TTC549 (cell line): Measurements from ENCODE around the gene SLAIN2.
A peak's percentile ranks its signal among the peaks of the same experiment; 100 is the strongest.
"Not testable (repeated sequence)": the region's sequence is repeated elsewhere in the genome, so short reads cannot be mapped to it uniquely, and the experiment has no call there.

ENCODE experiments used
- FAIRE-seq: peaks from 2 replicates; lab custom pipeline; 2012; peaks lifted over from hg19 to GRCh38; lab: Jason Lieb, UNC

Gene SLAIN2

DNA sequence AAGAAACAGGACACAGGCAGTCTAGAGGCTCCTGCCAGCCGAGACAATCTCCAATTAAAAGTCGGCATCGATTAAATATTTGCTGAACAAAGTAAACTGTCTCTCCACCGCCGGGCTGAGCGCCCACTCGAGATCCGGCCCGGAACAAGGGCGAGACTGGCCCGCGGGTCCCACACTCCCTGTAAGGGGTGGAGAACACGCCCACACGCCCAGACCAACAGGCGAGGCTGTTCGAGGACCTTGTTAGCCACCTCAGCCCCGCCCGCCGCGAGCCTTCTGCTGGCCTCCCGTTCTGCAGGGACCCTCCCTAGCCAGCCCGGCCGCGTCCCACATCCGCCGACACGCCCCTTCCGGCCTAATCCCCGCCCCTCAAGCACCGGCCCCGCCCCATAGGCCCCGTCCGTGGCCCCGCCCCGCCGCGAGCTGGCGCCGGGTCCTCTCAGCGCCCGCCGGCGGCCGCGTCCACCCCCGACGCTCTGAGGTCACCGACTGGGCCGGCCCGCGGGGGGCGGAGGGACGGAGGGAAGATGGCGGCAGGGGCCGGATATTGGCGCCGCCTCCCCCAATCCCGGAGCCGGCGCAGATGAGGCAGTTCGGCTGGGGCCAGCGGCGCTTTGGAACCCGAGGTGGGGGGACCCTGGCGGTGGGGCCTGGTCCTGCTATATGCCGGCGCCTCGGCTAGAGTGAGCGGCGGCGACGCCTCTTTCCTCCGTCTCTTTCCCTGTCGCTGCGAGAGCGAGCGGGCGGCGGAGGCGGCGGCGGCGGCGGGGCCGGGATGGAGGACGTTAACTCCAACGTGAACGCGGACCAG is at the start of gene SLAIN2:
Gene SLAIN2 (plus strand): TSS at position 565 of the 811 bp plus-strand sequence. CDS start 211 bp downstream, at position 776.
- FAIRE-seq: no peak

DNA sequence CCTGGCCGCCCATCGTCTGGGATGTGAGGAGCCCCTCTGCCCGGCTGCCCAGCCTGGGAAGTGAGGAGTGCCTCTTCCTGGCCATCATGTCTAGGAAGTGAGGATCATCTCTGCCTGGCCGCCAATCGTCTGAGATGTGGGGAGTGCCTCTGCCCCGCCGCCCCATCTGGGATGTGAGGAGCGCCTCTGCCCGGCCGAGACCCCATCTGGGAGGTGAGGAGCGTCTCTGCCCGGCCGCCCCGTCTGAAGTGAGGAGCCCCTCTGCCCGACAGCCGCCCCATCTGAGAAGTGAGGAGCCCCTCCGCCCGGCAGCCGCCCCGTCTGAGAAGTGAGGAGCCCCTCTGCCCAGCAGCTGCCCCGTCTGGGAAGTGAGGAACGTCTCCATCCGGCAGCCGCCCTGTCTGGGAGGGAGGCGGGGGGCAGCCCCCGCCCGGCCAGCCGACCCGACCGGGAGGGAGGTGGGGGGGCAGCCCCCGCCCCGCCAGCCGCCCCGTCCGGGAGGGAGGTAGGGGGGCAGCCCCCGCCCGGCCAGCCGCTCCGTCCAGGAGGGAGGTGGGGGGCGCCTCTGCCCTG is 49.0 kb upstream of the SLAIN2 start:
- not testable (repeated sequence) for FAIRE-seq

DNA sequence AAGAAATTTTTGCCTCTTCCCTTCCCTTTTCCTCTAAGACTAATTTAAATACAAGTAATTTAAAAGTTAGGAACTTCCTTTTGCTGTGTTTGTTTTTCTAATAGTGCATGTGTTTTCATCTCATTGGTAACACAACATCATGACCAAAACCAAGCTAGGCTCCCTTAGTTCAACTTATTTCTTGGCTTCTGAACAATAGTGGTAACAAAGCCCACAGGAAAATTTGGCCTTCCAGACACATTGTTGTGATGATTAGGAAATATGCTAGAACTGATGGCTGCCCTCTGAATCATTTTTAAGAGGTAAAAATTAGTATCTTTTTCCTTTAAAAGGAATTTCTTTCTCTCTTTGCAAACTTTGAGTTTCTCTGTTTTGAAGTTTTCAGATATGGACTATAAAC is 46.2 kb upstream of the SLAIN2 start:
- FAIRE-seq: no peak

GRCh38 chr4:48296365-48296764 is 45.0 kb upstream of the SLAIN2 start:
- no peak for FAIRE-seq

DNA sequence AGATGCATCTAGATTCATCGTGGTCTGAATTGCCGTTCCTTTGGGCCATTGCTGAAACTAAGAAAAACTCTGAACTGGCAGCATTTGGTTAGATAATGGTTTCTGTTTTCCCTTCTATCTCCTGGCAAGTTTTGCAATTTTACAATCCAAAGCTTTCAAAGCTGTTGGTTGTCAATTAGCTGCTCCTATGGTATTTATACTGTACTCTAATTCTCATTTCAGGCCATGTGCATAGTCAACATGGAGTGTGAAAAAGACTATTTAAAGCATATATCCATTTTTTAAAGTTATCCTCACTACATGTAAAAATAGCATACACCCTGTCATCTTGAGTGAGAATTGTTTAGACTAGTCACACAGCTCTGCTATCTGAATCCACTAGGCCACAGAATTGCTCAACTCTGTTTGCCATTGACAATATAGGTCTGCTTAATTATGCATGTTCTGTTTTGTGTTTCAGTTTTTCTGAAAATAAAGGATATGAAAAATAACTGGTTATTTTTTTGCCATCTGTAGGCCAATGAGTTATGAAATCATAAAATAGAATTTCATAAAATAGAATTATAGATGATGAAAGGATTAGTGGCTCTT is 44.0 kb upstream of the SLAIN2 start:
- FAIRE-seq: no peak

DNA sequence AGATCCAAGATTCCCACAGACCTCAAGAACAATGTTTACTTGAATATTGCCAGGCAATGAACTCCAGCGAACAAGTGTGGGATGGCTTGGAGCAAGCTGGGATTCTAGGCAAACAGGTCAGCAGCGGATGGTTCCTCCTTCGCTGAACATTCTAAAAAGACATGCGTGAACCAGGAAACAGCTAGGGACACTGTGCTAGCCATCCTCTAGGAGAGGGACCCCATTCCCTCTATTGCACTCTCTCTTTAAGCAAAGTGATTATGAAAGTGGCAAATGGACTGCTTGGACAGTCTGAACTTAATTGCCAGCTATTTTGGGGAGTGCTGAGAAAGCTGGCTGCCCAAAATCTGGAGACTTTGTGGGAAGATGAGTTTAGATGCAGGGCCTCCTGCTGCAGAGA is 41.8 kb upstream of the SLAIN2 start:
- FAIRE-seq: no peak

DNA sequence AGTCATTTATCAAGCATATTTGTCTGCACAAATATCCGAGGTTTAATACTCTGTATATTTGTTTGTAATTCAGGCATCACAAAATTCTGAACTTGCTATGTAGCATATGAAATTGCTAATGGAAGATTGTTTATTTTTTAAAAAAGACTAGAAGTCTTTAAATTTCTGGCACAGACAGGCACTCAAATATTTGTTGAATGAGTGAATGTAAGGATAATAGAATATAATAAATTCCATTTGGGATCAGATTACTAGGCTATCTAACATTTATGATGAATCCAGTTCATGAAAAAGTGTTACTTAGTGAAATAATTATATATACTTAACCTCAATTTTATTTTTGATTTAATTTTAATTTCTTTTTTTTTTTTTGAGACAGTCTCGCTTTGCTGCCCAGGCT is 41.3 kb upstream of the SLAIN2 start:
- no peak for FAIRE-seq

DNA sequence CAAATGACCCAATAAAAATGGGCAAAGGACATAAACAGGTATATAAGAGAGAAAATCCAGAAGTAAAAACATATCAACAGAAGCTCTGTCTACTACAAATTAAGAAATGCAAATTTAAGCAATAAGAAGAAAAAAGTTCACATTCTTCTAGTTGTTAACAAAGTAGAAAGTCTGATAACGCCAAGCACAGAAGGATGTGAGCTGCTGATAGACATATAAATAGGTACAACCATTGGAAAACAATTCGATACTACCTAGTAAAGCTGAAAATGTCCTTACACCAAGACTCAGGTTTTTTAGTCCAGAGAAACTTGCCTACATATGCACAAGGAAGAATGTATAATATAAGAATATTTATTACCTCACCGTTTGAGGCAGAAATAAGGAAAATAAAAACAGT is 35.8 kb upstream of the SLAIN2 start:
- FAIRE-seq: no peak

- FAIRE-seq: no peak
Observed at GRCh38 chr4:48307528-48307927, 33.8 kb upstream of the SLAIN2 start.

DNA sequence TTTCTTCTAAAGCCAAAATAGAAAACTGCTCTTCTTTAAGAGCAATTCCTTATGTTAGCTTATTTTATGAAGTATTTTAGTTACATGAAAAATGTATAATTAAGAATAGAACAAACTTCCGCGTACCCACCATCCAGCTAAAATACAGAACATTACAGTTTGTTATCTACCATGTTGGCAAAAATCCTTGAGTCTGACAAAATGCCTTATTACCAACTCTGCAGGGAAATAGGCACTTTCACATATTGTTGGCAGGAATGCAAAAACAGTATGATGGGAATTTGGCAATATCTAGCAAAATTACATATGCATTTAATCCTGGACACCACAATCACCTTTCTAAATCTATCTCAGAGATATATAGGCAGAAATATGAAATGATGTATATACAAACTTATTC is 32.4 kb upstream of the SLAIN2 start:
- FAIRE-seq: no peak

GRCh38 chr4:48311896-48312295 is 29.4 kb upstream of the SLAIN2 start:
- FAIRE-seq: no peak

- not testable (repeated sequence) for FAIRE-seq
Observed at GRCh38 chr4:48314746-48315145, 26.6 kb upstream of the SLAIN2 start.

GRCh38 chr4:48315728-48316630 is 25.4 kb upstream of the SLAIN2 start:
- FAIRE-seq: peak; percentile 64

DNA sequence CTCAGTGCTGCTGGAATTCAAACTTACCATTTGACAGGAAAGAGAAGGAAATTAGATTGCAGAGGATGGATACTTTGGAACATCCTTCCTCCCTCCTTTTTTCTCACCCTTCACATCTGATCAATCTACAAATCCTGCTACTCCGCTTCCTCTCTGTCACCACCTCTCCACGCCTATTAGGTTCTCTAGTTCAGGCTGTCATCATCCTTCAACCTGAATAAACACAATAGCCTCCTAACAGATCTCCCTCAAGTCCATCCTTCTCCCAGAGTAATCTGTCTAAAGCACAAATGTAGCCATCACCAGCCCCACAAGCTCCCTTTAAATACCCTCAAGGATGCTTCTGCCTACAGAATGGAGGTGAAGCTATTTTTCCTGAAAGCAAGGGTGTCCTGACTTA is 20.0 kb upstream of the SLAIN2 start:
- no peak for FAIRE-seq

- no peak for FAIRE-seq
Observed at GRCh38 chr4:48322063-48322462, 19.3 kb upstream of the SLAIN2 start.

DNA sequence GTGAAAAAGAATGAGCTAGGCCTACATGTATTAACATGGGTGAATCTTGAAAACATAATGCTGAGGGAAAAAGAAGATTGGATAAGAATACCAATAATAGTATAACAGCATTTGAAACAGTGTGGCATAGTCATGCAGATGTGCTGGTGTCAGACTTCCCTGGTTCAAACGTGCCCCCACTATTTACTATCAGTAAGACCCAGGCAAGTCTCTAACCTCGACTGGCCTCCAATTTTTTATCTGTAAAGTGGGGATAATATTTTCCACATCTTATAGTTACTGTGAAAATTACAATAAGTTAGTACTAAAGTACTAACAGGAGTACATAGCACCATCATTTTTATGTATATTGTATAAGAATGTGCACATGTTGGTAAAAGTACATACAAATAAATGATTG is 17.0 kb upstream of the SLAIN2 start:
- no peak for FAIRE-seq

DNA sequence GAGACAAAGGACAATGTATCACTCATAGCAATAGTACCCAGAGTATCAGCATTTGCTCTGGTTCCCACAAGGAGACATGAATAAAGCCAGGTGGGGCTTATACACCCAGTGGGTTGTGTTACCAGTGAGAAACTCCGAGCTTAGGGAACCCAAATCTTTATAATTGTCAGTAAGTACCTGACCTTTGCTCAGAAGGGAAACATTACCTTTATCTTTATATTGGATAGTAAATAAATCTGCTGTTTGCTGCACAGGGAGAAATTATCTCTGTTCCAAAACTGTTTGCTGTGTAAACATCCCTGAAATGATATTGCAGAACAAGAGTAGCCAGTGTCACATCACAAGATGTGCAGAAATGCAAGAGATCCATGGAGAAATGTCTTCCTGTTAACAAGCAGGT is 12.1 kb upstream of the SLAIN2 start:
- no peak for FAIRE-seq

DNA sequence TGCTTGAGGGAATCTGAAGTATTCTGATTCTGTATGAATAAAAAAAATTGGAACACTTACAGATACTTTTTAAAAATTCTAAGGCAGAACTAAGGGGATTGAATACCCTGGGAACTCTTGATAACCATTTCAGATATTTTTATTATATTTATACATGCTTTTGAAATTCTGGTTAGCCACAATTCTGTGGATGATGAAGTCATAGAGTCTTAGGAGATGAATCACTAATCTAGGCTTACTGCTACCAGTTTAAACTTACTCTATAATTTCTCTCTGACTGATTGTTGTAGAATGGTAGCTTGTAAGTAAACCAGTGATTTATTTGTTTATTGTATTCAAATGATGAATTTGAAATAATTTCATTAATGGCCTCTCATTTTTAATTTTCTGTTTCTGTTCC is 11.4 kb upstream of the SLAIN2 start:
- FAIRE-seq: no peak

DNA sequence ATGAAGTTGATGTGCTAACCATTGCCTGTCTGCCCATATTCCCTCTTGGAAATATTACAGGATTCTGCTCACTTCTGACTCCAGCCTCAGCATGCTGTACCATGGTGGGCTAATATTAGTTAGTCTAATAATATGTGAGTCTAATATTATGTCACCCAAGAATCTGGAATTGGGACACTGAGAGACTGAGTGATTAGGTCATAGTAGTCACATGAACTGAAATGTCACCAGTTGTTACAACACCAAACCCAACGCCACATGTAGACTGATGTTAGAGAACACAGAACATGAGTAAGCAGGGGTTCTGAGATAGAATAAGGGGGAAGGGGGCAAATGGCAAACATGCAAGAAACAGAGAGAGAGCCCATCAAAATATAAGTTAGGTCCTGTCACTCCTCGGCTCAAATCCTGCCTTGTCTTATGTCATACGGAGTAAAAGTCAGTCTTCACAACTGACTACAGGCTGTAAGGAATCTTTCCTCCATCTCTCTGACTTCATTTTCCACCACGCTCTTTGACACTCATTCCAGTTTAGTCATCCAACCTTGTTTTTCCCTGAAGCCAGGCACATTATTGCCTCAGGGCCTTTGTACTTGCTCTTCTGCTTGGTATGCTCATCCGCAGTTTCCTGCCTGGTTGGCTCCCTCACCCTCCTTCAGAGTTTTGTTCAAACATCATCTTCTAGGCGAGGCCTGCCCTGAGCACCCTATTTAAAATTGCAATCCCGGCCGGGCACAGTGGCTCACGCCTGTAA is 9.6 kb upstream of the SLAIN2 start:
- FAIRE-seq: no peak

DNA sequence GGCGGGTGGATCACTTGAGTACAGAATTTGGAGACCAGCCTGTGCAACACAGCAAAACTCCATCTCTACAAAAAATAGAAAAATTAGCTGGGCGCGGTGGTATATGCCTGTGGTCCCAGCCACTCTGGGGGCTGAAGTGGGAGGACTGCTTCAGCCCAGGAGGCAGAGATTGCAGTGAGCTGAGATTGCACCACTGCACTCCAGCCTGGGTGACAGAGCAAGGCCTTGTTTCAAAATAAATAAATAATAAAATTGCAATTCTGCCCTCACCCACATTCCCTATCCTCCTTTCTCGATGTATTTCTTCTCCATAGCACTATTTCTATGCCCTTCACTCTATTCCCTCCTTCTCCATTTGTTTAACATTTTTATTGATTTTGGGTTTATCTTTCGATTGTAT is 8.7 kb upstream of the SLAIN2 start:
- FAIRE-seq: no peak

DNA sequence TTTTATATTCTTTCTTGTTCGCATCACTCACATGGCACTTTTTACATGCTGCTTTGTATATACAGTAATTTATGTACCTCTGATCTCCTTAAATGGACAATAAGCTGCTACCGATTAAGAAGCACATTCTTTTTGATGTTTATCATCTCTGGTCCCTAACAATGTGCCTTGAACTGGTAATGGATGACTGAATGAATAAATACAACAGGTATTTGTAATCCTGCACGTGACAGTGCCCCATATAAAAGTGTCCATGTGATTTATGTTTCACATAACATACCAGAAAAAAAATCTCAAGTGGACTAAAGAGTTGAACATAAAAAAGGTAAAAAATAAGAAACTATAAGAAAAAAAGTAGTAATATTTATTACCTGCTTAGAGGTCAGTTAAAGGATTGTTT is 7.7 kb upstream of the SLAIN2 start:
- no peak for FAIRE-seq

DNA sequence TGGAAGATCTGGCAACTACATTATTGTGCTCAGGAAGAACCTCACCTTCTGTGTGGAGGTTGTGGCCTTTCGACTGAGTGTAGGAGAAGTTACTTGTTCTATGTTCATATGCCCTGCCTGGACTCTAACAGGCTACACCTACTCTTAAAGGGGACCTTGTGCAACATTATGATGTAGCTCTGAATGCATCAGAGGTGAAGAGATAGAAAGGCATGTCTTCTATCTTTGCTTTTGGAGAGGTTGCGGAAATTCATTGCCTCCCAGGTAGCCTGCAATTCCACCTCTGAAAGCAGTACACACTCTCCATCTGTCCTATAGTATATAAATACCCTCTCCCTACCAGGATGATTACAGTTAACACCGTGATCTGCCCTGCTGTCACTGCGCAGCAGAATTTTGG is 7.1 kb upstream of the SLAIN2 start:
- no peak for FAIRE-seq
